ENCODE measurements around the gene ANKRD33. TPM values are rescaled to one million over a fixed set of nuclear protein-coding genes. Genes with fewer than 3 reads are reported as not detected.
"Not testable (repeated sequence)": the region's sequence is repeated elsewhere in the genome, so short reads cannot be mapped to it uniquely, and the experiment has no call there.

ANKRD33 gene
- polyA plus RNA-seq, 3 donors, result 0.16 to 0.45 (median 0.36) TPM

DNA sequence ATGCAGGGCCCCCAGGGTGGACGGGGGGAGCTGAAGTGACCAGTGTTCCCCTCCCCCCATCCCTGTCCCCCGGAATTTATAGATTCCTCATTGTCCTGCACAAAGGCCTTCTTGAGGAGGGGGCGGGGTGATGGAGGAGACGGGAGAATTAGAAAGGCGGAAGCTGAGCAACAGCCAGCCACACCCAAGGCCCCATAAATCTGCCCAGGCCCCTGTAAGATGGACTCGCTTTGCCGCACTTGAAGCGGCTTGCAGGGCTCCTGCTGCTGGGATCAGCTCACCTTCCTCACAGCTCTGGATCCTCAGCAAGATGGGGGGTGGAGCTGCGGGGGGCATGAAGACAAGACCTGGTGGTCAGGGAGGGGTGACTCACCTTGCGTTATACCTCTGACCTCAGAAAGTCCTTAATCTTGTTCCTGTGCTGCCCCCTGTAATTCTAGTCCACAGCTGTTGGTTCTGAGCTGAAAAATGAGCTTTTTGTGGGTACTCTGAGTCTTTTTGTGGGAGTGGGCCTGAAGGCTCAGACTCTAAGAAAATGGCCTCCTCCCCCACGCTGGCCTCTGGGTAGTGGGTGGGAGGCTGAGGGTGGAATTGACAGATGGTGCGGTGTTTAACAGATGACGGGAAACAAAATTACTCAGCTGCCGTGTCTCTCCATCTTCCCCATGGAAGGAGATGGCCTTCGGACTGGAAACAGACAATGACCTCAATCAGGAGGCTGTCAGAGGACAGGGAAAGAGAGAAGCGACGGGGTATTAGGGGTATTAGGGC lies 15.8 kb upstream of the ANKRD33 start:
- DNase-seq (ENCODE audit: extremely low read depth in 1 of 11, low read depth in 9 of 11, low spot score in 4 of 11), result no peak

DNA sequence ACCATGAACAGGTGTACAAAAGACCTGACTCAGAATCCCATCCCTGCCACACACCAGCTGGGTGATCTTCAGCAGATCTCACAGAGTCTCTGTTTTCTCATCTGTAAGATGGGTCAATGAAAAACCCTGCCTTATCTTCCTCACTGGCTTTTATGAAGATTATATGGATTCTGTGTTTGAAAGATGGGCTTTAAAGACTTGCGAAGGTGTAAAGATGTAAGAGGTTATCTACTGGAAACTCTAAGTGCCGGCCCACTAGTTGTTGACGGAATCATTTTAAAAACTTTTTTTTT lies 15.3 kb upstream of the ANKRD33 start:
- no peak for DNase-seq (ENCODE audit: extremely low read depth in 1 of 11, low read depth in 9 of 11, low spot score in 4 of 11)

- no peak for DNase-seq (ENCODE audit: extremely low read depth in 1 of 11, low read depth in 9 of 11, low spot score in 4 of 11)
Observed at GRCh38 chr12:51873251-51873994, 14.5 kb upstream of the ANKRD33 start.

DNA sequence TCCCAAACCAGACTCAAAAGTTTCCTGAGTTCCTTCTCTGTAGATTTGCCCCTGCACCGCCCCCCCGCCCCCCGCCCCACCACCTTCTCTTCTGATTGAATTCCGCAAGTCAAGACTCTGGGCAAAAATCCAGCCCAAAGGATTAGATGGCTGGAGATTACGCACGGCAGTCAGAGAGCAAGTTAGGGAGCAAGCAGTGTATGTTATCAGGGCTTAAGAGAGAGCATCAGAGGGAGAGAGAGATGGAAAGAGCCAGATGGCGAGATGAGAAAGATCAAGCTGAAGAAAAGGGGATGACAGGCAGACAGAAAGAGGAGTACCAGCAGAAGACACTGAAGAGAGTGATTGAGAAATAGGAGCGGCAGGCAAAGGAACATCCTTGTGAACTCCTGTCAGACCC lies 13.9 kb upstream of the ANKRD33 start:
- DNase-seq (ENCODE audit: extremely low read depth in 1 of 11, low read depth in 9 of 11, low spot score in 4 of 11), result no peak

- no peak for DNase-seq (ENCODE audit: extremely low read depth in 1 of 11, low read depth in 9 of 11, low spot score in 4 of 11)
Observed at GRCh38 chr12:51874486-51874885, 13.4 kb upstream of the ANKRD33 start.

- DNase-seq (ENCODE audit: extremely low read depth in 1 of 11, low read depth in 9 of 11, low spot score in 4 of 11), result no peak
Observed at GRCh38 chr12:51879102-51879501, 8.8 kb upstream of the ANKRD33 start.

- DNase-seq (ENCODE audit: extremely low read depth in 1 of 11, low read depth in 9 of 11, low spot score in 4 of 11), result no peak
Observed at GRCh38 chr12:51883295-51883694, 4.6 kb upstream of the ANKRD33 start.

GRCh38 chr12:51883998-51884675 lies 3.8 kb upstream of the ANKRD33 start:
- no peak for DNase-seq (ENCODE audit: extremely low read depth in 1 of 11, low read depth in 9 of 11, low spot score in 4 of 11)

- DNase-seq (ENCODE audit: extremely low read depth in 1 of 11, low read depth in 9 of 11, low spot score in 4 of 11), result no peak
Observed at GRCh38 chr12:51884676-51885229, 3.1 kb upstream of the ANKRD33 start.

DNA sequence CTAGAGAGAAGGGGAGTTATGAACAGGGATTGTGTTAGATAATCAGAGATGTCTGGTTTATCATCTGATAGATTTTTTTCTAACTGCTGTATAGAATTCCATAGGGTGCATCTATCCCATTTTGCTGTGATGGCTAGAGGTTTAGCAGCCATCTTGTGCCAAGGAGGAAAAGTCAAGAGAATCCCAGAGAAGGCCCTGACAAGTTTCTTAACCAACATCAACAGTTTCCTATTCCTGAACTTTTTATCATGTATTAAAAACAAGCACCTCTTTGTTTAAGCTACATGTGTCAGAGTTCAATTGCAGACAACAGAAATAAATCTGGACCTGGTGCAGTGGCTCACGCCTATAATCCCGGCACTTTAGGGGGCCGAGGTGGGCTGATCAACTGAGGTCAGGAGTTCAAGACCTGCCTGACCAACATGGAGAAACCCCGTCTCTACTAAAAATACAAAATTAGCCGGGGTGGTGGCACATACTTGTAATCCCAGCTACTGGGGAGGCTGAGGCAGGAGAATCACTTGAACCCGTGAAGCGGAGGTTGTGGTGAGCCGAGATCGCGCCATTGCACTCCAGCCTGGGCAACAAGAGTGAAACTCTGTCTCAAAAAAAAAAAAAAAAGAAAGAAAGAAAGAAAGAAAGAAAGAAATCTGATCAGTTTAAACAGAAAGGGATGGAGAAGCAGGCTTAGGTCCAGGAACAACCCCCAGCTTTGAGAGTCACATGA lies 2.4 kb upstream of the ANKRD33 start:
- DNase-seq (ENCODE audit: extremely low read depth in 1 of 11, low read depth in 9 of 11, low spot score in 4 of 11), result not testable (repeated sequence)

- DNase-seq (ENCODE audit: extremely low read depth in 1 of 11, low read depth in 9 of 11, low spot score in 4 of 11), result peak in 4 of 11 donors; percentile 73 to 89 (median 81)
Observed at GRCh38 chr12:51886021-51886710, 1.7 kb upstream of the ANKRD33 start.

GRCh38 chr12:51888316-51889215 lies 663 bp downstream of the ANKRD33 start:
- no peak for DNase-seq (ENCODE audit: extremely low read depth in 1 of 11, low read depth in 9 of 11, low spot score in 4 of 11)

- DNase-seq (ENCODE audit: extremely low read depth in 1 of 11, low read depth in 9 of 11, low spot score in 4 of 11), result no peak
Observed at GRCh38 chr12:51889216-51890132, 1.6 kb downstream of the ANKRD33 start.

DNA sequence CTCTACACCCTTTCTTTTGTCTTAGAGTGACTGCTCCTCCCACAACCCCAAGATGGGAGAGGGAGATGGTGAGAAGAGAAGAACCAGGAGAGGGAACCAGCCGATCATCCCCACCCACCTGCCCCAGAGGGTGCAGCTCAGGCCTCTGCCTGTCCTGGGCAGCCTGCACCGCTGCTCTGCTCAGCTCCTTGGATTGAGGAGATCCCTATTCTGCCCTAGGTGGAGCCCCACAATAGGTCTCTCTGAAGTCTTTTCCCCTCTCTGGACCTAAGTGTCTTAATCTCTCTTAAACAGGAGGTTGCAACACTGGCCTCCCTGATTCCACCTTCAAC lies 2.2 kb downstream of the ANKRD33 start:
- DNase-seq (ENCODE audit: extremely low read depth in 1 of 11, low read depth in 9 of 11, low spot score in 4 of 11), result no peak

- no peak for DNase-seq (ENCODE audit: extremely low read depth in 1 of 11, low read depth in 9 of 11, low spot score in 4 of 11)
Observed at GRCh38 chr12:51890511-51891171, 2.7 kb downstream of the ANKRD33 start.

DNA sequence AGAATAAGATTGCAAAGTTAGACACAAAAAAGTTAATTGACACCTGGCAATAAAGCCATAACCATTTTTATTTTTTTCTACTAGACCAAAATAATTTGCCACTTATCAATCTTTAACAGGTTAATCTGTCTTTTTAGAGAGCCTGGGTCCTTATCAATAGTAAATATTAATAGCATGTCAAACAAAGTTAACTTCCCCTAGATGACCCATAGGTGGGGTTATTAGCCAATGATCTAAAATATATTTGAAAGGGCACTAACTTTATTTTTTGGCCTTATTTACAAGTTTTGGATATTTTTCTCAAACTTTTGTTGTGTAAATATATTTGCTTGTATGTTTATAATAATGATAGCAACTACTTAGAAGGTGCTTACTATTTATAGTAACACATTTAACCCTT lies 3.9 kb downstream of the ANKRD33 start:
- no peak for DNase-seq (ENCODE audit: extremely low read depth in 1 of 11, low read depth in 9 of 11, low spot score in 4 of 11)

Measured in renal cortex interstitium (tissue), 11 donors.